Small intestine (tissue), 7 donors: ENCODE measurements around the gene RGL1. TPM values are rescaled to one million over a fixed set of nuclear protein-coding genes. Genes with fewer than 3 reads are reported as not detected.

Source experiments
- DNase-seq, 2 donors: peaks; one replicate each; pipeline versions ENCODE4 v3.0.0 to v3.0.0-alpha.2; 2013
- FAIRE-seq: peaks from 2 replicates; lab custom pipeline; 2012; peaks lifted over from hg19 to GRCh38; lab: Jason Lieb, UNC
- H3K27ac ChIP-seq, 3 donors: one replicate each; pipeline ENCODE4 v1.5.1; 2013; ENCODE audit warnings: low read length in 2 of 3, mild to moderate bottlenecking in 2 of 3, control low read depth in 1 of 3, inconsistent platforms in 1 of 3, low read depth in 1 of 3, moderate library complexity in 1 of 3
- H3K27me3 ChIP-seq, 3 donors: one replicate each; pipeline ENCODE4 v1.6.1; 2013; ENCODE audit warnings: low read length in 3 of 3, inconsistent platforms in 1 of 3; ENCODE audit not compliant: control insufficient read depth in 3 of 3, insufficient read depth in 3 of 3
- H3K36me3 ChIP-seq, 3 donors: one replicate each; pipeline ENCODE4 v1.6.1; 2013; ENCODE audit warnings: low read length in 3 of 3, inconsistent platforms in 1 of 3, low read depth in 1 of 3, mild to moderate bottlenecking in 1 of 3, moderate library complexity in 1 of 3; ENCODE audit not compliant: control insufficient read depth in 3 of 3, insufficient read depth in 2 of 3
- H3K4me1 ChIP-seq, 3 donors: one replicate each; pipeline ENCODE4 v1.6.1; 2013; ENCODE audit warnings: low read length in 2 of 3, inconsistent platforms in 1 of 3, low read depth in 1 of 3, mild to moderate bottlenecking in 1 of 3, moderate library complexity in 1 of 3; ENCODE audit not compliant: control insufficient read depth in 3 of 3, insufficient read depth in 2 of 3
- H3K4me3 ChIP-seq, 3 donors: one replicate each; pipeline ENCODE4 v1.5.1; 2013; ENCODE audit warnings: low read length in 3 of 3, control low read depth in 1 of 3, inconsistent platforms in 1 of 3, low read depth in 1 of 3, mild to moderate bottlenecking in 1 of 3, moderate library complexity in 1 of 3
- H3K9me3 ChIP-seq, 2 donors: one replicate each; pipeline ENCODE4 v1.6.1; 2013; ENCODE audit warnings: low read depth in 1 of 2, low read length in 1 of 2; ENCODE audit not compliant: control insufficient read depth in 2 of 2, insufficient read depth in 1 of 2
- WGBS, 3 donors: extraction: QIAGEN DNeasy Blood & Tissue Kit; methylation state at CpG; one replicate each; pipeline ENCODE4 v1.1.7; 2013; 5-methylcytosine and 5-hydroxymethylcytosine counted together
- polyA plus RNA-seq, 4 donors: library from polyadenylated mRNA; stranded (reverse) in 3 of 4; unstranded in 1 of 4; fragments of 200-250 nt in 3 of 4; fragments of 120-200 nt in 1 of 4; gene quantifications; one replicate each; pipeline versions ENCODE4 v1.2.1 to v1.2.3, GENCODE V29; 2013
- donor health status: healthy with polysubstance abuse.
- donor health status: control.
- donor health status: control.
- donor health status: Bipolar disorder and iron deficiency.
- donor health status: healthy.

The RGL1 gene
- polyA plus RNA-seq, 4 donors = 4.2 to 55.5 (median 8.0) TPM

GRCh38 chr1:183892351-183892793 is 87.5 kb downstream of the RGL1 start:
- H3K36me3 ChIP-seq = peaks cover 0 to 15% (median 12%) of the 10 kb centered on the region in 3 donors
- H3K27me3 ChIP-seq = no peaks in the 10 kb centered on the region
- FAIRE-seq = no peak
- H3K27ac ChIP-seq = peak overlapping the region in 1 of 3 donors; percentile 12
- DNase-seq = peak in 1 of 2 donors; percentile 78
- no peak overlapping the region for H3K4me3 ChIP-seq
- H3K9me3 ChIP-seq = no peaks in the 10 kb centered on the region
- peaks cover 0 to 16% (median 2%) of the 10 kb centered on the region in 3 donors for H3K4me1 ChIP-seq

GRCh38 chr1:183893561-183894289 is 88.8 kb downstream of the RGL1 start:
- Histone ChIP-seq H3K9me3 (no peaks in the 10 kb centered on the region), H3K36me3 (peaks cover 0 to 22% (median 9%) of the 10 kb centered on the region in 3 donors), H3K4me3 (no peak overlapping the region), H3K27me3 (no peaks in the 10 kb centered on the region), H3K27ac (no peak overlapping the region), H3K4me1 (peaks cover 0 to 16% (median 0%) of the 10 kb centered on the region in 3 donors)
- WGBS, 3 donors = 80 to 87% (median 85%) methylated on average over 3 of the region's 3 CpGs
- no peak for FAIRE-seq
- no peak for DNase-seq

- H3K27me3 ChIP-seq = no peaks in the 10 kb centered on the region
- no peaks in the 10 kb centered on the region for H3K9me3 ChIP-seq
- no peak overlapping the region for H3K4me3 ChIP-seq
- H3K36me3 ChIP-seq = peaks cover 0 to 20% (median 9%) of the 10 kb centered on the region in 3 donors
- DNase-seq (no peak), FAIRE-seq (no peak)
- 87 to 94% (median 93%) methylated on average over 1 of the region's 1 CpG for WGBS, 3 donors
- H3K4me1 ChIP-seq = peaks cover 0 to 16% (median 0%) of the 10 kb centered on the region in 3 donors
- no peak overlapping the region for H3K27ac ChIP-seq
These were observed 89.3 kb downstream of the RGL1 start for GRCh38 chr1:183894290-183894565.

GRCh38 chr1:183896466-183897048 is 91.6 kb downstream of the RGL1 start:
- Histone ChIP-seq H3K27me3 (no peaks in the 10 kb centered on the region), H3K27ac (no peak overlapping the region), H3K4me3 (no peak overlapping the region), H3K36me3 (peaks cover 0 to 30% (median 6%) of the 10 kb centered on the region in 3 donors), H3K4me1 (peaks cover 0 to 11% (median 0%) of the 10 kb centered on the region in 3 donors), H3K9me3 (no peaks in the 10 kb centered on the region)
- WGBS, 3 donors = 71 to 92% (median 81%) methylated on average over 4 of the region's 4 CpGs
- no peak for FAIRE-seq
- no peak for DNase-seq

- H3K27me3 ChIP-seq = no peaks in the 10 kb centered on the region
- 67 to 75% (median 72%) methylated on average over 2 of the region's 2 CpGs for WGBS, 3 donors
- DNase-seq (no peak), FAIRE-seq (no peak)
- no peak overlapping the region for H3K4me3 ChIP-seq
- H3K9me3 ChIP-seq = no peaks in the 10 kb centered on the region
- H3K27ac ChIP-seq = peak overlapping the region in 1 of 3 donors; percentile 21
- peaks cover 0 to under 1% (median 0%) of the 10 kb centered on the region in 3 donors for H3K4me1 ChIP-seq
- H3K36me3 ChIP-seq = peaks cover 0 to 30% (median 6%) of the 10 kb centered on the region in 3 donors
These were observed 93.1 kb downstream of the RGL1 start for GRCh38 chr1:183898001-183898396.

GRCh38 chr1:183898610-183899009 is 93.7 kb downstream of the RGL1 start:
- no peaks in the 10 kb centered on the region for H3K4me1 ChIP-seq
- FAIRE-seq (no peak), DNase-seq (no peak)
- no peaks in the 10 kb centered on the region for H3K27me3 ChIP-seq
- 67 to 78% (median 77%) methylated on average over 2 of the region's 2 CpGs for WGBS, 3 donors
- H3K9me3 ChIP-seq = no peaks in the 10 kb centered on the region
- H3K4me3 ChIP-seq = no peak overlapping the region
- peaks cover 0 to 30% (median 5%) of the 10 kb centered on the region in 3 donors for H3K36me3 ChIP-seq
- H3K27ac ChIP-seq = no peak overlapping the region

GRCh38 chr1:183901748-183902330 is 96.9 kb downstream of the RGL1 start:
- Histone ChIP-seq H3K36me3 (peaks cover 0 to 36% (median 7%) of the 10 kb centered on the region in 3 donors), H3K4me1 (no peaks in the 10 kb centered on the region), H3K27me3 (no peaks in the 10 kb centered on the region), H3K27ac (no peak overlapping the region), H3K4me3 (no peak overlapping the region), H3K9me3 (no peaks in the 10 kb centered on the region)
- DNase-seq = no peak
- 17 to 58% (median 33%) methylated on average over 1 of the region's 1 CpG for WGBS, 3 donors
- no peak for FAIRE-seq

GRCh38 chr1:183903101-183903500 is 98.2 kb downstream of the RGL1 start:
- Histone ChIP-seq H3K4me3 (no peak overlapping the region), H3K9me3 (no peaks in the 10 kb centered on the region), H3K27me3 (no peaks in the 10 kb centered on the region), H3K36me3 (peaks cover 0 to 31% (median 7%) of the 10 kb centered on the region in 3 donors), H3K27ac (no peak overlapping the region), H3K4me1 (no peaks in the 10 kb centered on the region)
- 73 to 87% (median 84%) methylated on average over 5 of the region's 5 CpGs for WGBS, 3 donors
- FAIRE-seq = no peak
- DNase-seq = no peak
